K562 (cell line): ENCODE measurements around the gene NFKBIB. TPM values are rescaled to one million over a fixed set of nuclear protein-coding genes. Genes with fewer than 3 reads are reported as not detected.

Source experiments
- FOXP1 ChIP-seq: sonication (generic); formaldehyde crosslinking; IDR thresholded peaks from 2 replicates; pipeline ENCODE4 v1.8.0; 2022; ENCODE audit warnings: mild to moderate bottlenecking, missing genetic modification reagents
- NR2F6 ChIP-seq: fragments of 450-650 bp; formaldehyde crosslinking; IDR thresholded peaks from 2 replicates; pipeline ENCODE4 v1.4.0; 2020; ENCODE audit warnings: mild to moderate bottlenecking
- PHB ChIP-seq: fragments of 250-450 bp; sonication (Bioruptor Pico); IDR thresholded peaks from 2 replicates; pipeline ENCODE4 v1.5.0; 2021
- polyA plus RNA-seq, 8 experiments: library from polyadenylated mRNA; depleted of rRNA in 4 of 8; stranded (reverse) in 5 of 8; unstranded in 3 of 8; fragments of >200 nt; fragmentation: Nextera tagmentation in 2 of 8; fragmentation: Illumina TruSeq in 1 of 8; extraction: Ambion mirVana in 2 of 8; extraction: Trizol in 1 of 8; gene quantifications; 2 replicates each; pipeline versions ENCODE4 v1.2.1 to v1.2.3, GENCODE V29; 2011 to 2014; ENCODE audit warnings: inconsistent platforms in 1 of 8, missing spikeins in 1 of 8
- total RNA-seq, 7 experiments: library from RNA; depleted of rRNA in 6 of 7; stranded (reverse); fragments of >200 nt in 6 of 7; fragmentation: Illumina TruSeq in 2 of 7; extraction: Trizol in 2 of 7; gene quantifications; 2 replicates each; pipeline versions ENCODE4 v1.2.1 to v1.2.3, GENCODE V29; 2011 to 2021; ENCODE audit warnings: low replicate concordance in 1 of 7
- TF ChIP-seq, protein P1 (sequence below), 3 experiments: fragments of 200-800 bp in 1 of 3; fragments of 250-450 bp in 1 of 3; fragments of 450-650 bp in 1 of 3; sonication (Bioruptor Pico) in 1 of 3; sonication (Bioruptor generic) in 1 of 3; formaldehyde crosslinking in 1 of 3; IDR thresholded peaks; 2 replicates each; pipeline versions ENCODE4 v1.6.1 to v1.8.0; 2016 to 2022; ENCODE audit warnings: mild to moderate bottlenecking in 2 of 3, missing genetic modification characterization in 2 of 3, missing compliant biosample characterization in 1 of 3, moderate library complexity in 1 of 3
- TF ChIP-seq, protein P2 (sequence below): fragments of 450-650 bp; formaldehyde crosslinking; conservative IDR thresholded peaks from 2 replicates; pipeline ENCODE4 v1.4.0; 2022; ENCODE audit warnings: mild to moderate bottlenecking, missing genetic modification characterization

Gene NFKBIB
- total and polyA plus RNA-seq, 9 of the 15 experiments (the other 6 are each of a cell fraction or from before 2014, with no cell fraction given): 1.5 to 44.9 (median 10.4) TPM

GRCh38 chr19:38877781-38878574 lies 21.8 kb upstream of the NFKBIB start, which contains the start of gene RINL (continued):
- TF ChIP-seq, protein P1, sequence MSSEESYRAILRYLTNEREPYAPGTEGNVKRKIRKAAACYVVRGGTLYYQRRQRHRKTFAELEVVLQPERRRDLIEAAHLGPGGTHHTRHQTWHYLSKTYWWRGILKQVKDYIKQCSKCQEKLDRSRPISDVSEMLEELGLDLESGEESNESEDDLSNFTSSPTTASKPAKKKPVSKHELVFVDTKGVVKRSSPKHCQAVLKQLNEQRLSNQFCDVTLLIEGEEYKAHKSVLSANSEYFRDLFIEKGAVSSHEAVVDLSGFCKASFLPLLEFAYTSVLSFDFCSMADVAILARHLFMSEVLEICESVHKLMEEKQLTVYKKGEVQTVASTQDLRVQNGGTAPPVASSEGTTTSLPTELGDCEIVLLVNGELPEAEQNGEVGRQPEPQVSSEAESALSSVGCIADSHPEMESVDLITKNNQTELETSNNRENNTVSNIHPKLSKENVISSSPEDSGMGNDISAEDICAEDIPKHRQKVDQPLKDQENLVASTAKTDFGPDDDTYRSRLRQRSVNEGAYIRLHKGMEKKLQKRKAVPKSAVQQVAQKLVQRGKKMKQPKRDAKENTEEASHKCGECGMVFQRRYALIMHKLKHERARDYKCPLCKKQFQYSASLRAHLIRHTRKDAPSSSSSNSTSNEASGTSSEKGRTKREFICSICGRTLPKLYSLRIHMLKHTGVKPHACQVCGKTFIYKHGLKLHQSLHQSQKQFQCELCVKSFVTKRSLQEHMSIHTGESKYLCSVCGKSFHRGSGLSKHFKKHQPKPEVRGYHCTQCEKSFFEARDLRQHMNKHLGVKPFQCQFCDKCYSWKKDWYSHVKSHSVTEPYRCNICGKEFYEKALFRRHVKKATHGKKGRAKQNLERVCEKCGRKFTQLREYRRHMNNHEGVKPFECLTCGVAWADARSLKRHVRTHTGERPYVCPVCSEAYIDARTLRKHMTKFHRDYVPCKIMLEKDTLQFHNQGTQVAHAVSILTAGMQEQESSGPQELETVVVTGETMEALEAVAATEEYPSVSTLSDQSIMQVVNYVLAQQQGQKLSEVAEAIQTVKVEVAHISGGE (CRISPR knock-in tag; IDR thresholded peaks at IDR 0.05): peak in 1 of 3 experiments; percentile 77; a peak in 2 of 6 replicates
- no peak for TF ChIP-seq NR2F6 (CRISPR knock-in tag)
- no peak for TF ChIP-seq PHB
- TF ChIP-seq, protein P2, sequence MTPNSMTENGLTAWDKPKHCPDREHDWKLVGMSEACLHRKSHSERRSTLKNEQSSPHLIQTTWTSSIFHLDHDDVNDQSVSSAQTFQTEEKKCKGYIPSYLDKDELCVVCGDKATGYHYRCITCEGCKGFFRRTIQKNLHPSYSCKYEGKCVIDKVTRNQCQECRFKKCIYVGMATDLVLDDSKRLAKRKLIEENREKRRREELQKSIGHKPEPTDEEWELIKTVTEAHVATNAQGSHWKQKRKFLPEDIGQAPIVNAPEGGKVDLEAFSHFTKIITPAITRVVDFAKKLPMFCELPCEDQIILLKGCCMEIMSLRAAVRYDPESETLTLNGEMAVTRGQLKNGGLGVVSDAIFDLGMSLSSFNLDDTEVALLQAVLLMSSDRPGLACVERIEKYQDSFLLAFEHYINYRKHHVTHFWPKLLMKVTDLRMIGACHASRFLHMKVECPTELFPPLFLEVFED (CRISPR knock-in tag): no peak
- TF ChIP-seq FOXP1 (CRISPR knock-in tag): peak; percentile 79; the same call in 1 of the 2 replicates
- TF ChIP-seq, all 486 proteins: peak for 36
